ENCODE data around the gene TIMM17B.

Gene TIMM17B

GRCh38 chrX:48897625-48898306, at the start of gene TIMM17B, which contains the start of gene PQBP1:
Gene TIMM17B, minus strand, starts transcription at chrX:48897768. Its CDS starts 19 bp downstream, at chrX:48897749.
Gene PQBP1, plus strand, starts transcription at chrX:48897930. Its CDS starts 580 bp downstream, at chrX:48898510.
- DNase-seq = peak; percentile 93

- DNase-seq = peak; percentile 2
Observed at GRCh38 chrX:48945517-48946348, 48.2 kb upstream of the TIMM17B start.

- DNase-seq = no peak
Observed at GRCh38 chrX:48942895-48943294, 45.3 kb upstream of the TIMM17B start.

- DNase-seq = no peak
Observed at GRCh38 chrX:48940404-48940955, 42.9 kb upstream of the TIMM17B start.

GRCh38 chrX:48939524-48940228, 42.1 kb upstream of the TIMM17B start:
- no peak for DNase-seq

- no peak for DNase-seq
Observed at GRCh38 chrX:48938721-48939425, 41.3 kb upstream of the TIMM17B start.

GRCh38 chrX:48937054-48937907, 39.7 kb upstream of the TIMM17B start:
- DNase-seq = no peak

GRCh38 chrX:48936429-48937053, 39.0 kb upstream of the TIMM17B start:
- DNase-seq = no peak

GRCh38 chrX:48935301-48935670, 37.7 kb upstream of the TIMM17B start:
- no peak for DNase-seq

- DNase-seq = no peak
Observed at GRCh38 chrX:48934581-48935300, 37.2 kb upstream of the TIMM17B start.

- no peak for DNase-seq
Observed at GRCh38 chrX:48933757-48934156, 36.2 kb upstream of the TIMM17B start.

- DNase-seq = no peak
Observed at GRCh38 chrX:48927736-48928382, 30.3 kb upstream of the TIMM17B start.

GRCh38 chrX:48927123-48927522, 29.6 kb upstream of the TIMM17B start:
- DNase-seq = no peak

GRCh38 chrX:48924270-48924669, 26.7 kb upstream of the TIMM17B start:
- no peak for DNase-seq

- no peak for DNase-seq
Observed at GRCh38 chrX:48923771-48924170, 26.2 kb upstream of the TIMM17B start.

GRCh38 chrX:48920718-48921104, 23.1 kb upstream of the TIMM17B start:
- DNase-seq = no peak

GRCh38 chrX:48919947-48920717, 22.6 kb upstream of the TIMM17B start:
- no peak for DNase-seq

- no peak for DNase-seq
Observed at GRCh38 chrX:48919360-48919841, 21.8 kb upstream of the TIMM17B start.
